NCI-H510A treated with DMSO at 0.1 percent for 48 hours (cell line): Measurements from ENCODE around the gene SPHKAP.
"Not testable (repeated sequence)": the region's sequence is repeated elsewhere in the genome, so short reads cannot be mapped to it uniquely, and the experiment has no call there.

Experiments used
- DNase-seq: peaks from one replicate; lab custom pipeline; 2025; lab: John Stamatoyannopoulos, UW

SPHKAP gene

GRCh38 chr2:228023619-228024018 lies 157.9 kb downstream of the SPHKAP start:
- DNase-seq, result no peak

- no peak for DNase-seq
Measured at GRCh38 chr2:228018311-228018710, 163.2 kb downstream of the SPHKAP start.

- DNase-seq, result no peak
Measured at GRCh38 chr2:228017784-228018183, 163.7 kb downstream of the SPHKAP start.

- DNase-seq, result no peak
Measured at GRCh38 chr2:228016402-228016801, 165.1 kb downstream of the SPHKAP start.

GRCh38 chr2:228015741-228016140 lies 165.7 kb downstream of the SPHKAP start:
- DNase-seq, result no peak

GRCh38 chr2:227996366-227996765 lies 185.1 kb downstream of the SPHKAP start:
- no peak for DNase-seq

GRCh38 chr2:227990937-227991336 lies 190.6 kb downstream of the SPHKAP start:
- no peak for DNase-seq

- no peak for DNase-seq
Measured at GRCh38 chr2:227973241-227973640, 208.2 kb downstream of the SPHKAP start.

GRCh38 chr2:227971619-227972230 lies 209.8 kb downstream of the SPHKAP start:
- no peak for DNase-seq

GRCh38 chr2:227960317-227960716 lies 221.2 kb downstream of the SPHKAP start:
- DNase-seq, result no peak

GRCh38 chr2:227942965-227943364 lies 238.5 kb downstream of the SPHKAP start:
- no peak for DNase-seq

- no peak for DNase-seq
Measured at GRCh38 chr2:227942021-227942420, 239.5 kb downstream of the SPHKAP start.

GRCh38 chr2:227939271-227940027 lies 242.0 kb downstream of the SPHKAP start:
- DNase-seq, result peak; percentile 54

- DNase-seq, result not testable (repeated sequence)
Measured at GRCh38 chr2:227936249-227936648, 245.2 kb downstream of the SPHKAP start.

GRCh38 chr2:227933884-227934283 lies 247.6 kb downstream of the SPHKAP start:
- DNase-seq, result no peak

- DNase-seq, result no peak
Measured at GRCh38 chr2:227932403-227932802, 249.1 kb downstream of the SPHKAP start.

GRCh38 chr2:227932001-227932400 lies 249.5 kb downstream of the SPHKAP start:
- no peak for DNase-seq
